Loucy (cell line): ENCODE data around the gene DMPK.

ENCODE experiments used
- H2AFZ ChIP-seq: fragments of 200-600 bp; sonication (generic); 2 replicates; pipeline ENCODE4 v1.6.0; 2016; ENCODE audit warnings: antibody characterized with exemption, mild to moderate bottlenecking, low read length, moderate library complexity
- H3F3A ChIP-seq: fragments of 200-600 bp; 2 replicates; pipeline ENCODE4 v1.6.0; 2016; ENCODE audit warnings: antibody characterized with exemption, low read depth, mild to moderate bottlenecking
- H3K27me3 ChIP-seq: fragments of 200-600 bp; sonication (generic); 2 replicates; pipeline ENCODE4 v1.6.1; 2014; ENCODE audit warnings: low read length, mild to moderate bottlenecking; ENCODE audit not compliant: insufficient read depth, poor library complexity, severe bottlenecking
- H3K36me3 ChIP-seq: fragments of 200-600 bp; sonication (generic); 2 replicates; pipeline ENCODE4 v1.6.1; 2016; ENCODE audit warnings: low read length; ENCODE audit not compliant: insufficient read depth
- H3K4me1 ChIP-seq: fragments of 200-600 bp; sonication (generic); 2 replicates; pipeline ENCODE4 v1.5.1; 2014; ENCODE audit warnings: low read length, mild to moderate bottlenecking; ENCODE audit not compliant: insufficient read depth, poor library complexity, severe bottlenecking
- H3K4me2 ChIP-seq: fragments of 200-600 bp; sonication (generic); 2 replicates; pipeline ENCODE4 v1.6.0; 2014; ENCODE audit warnings: antibody characterized with exemption, low read length, low read depth, mild to moderate bottlenecking; ENCODE audit not compliant: poor library complexity, severe bottlenecking
- H3K4me3 ChIP-seq: fragments of 200-600 bp; sonication (generic); 2 replicates; pipeline ENCODE4 v1.5.1; 2014; ENCODE audit warnings: low read length, mild to moderate bottlenecking, mixed read lengths; ENCODE audit not compliant: poor library complexity, severe bottlenecking
- H3K79me2 ChIP-seq: fragments of 200-600 bp; sonication (generic); 2 replicates; pipeline ENCODE4 v1.6.1; 2014; ENCODE audit warnings: low read length; ENCODE audit not compliant: insufficient read depth
- H3K9ac ChIP-seq: fragments of 200-600 bp; sonication (generic); 2 replicates; pipeline ENCODE4 v1.6.0; 2014; ENCODE audit warnings: mild to moderate bottlenecking, low read depth, low read length, moderate library complexity; ENCODE audit not compliant: poor library complexity, severe bottlenecking
- H3K9me2 ChIP-seq: fragments of 200-600 bp; sonication (generic); replicated peaks from 2 replicates; pipeline ENCODE4 v1.6.1; 2016; ENCODE audit warnings: low read depth, low read length, mixed read lengths
- H3K9me3 ChIP-seq: fragments of 200-600 bp; sonication (generic); 2 replicates; pipeline ENCODE4 v1.6.1; 2014; ENCODE audit warnings: mild to moderate bottlenecking, antibody characterized with exemption, low read length, low read depth; ENCODE audit not compliant: insufficient read depth
- H4K20me1 ChIP-seq: fragments of 200-600 bp; sonication (generic); 2 replicates; pipeline ENCODE4 v1.6.0; 2014; ENCODE audit warnings: antibody characterized with exemption, low read length, mild to moderate bottlenecking; ENCODE audit not compliant: insufficient read depth, poor library complexity, severe bottlenecking
- CTCF ChIP-seq: fragments of 200-600 bp; sonication (generic); conservative IDR thresholded peaks from 2 replicates; pipeline ENCODE4 v1.5.1; 2014; ENCODE audit warnings: mild to moderate bottlenecking, antibody characterized with exemption, low read length
- EZH2phosphoT487 ChIP-seq: fragments of 200-600 bp; IDR thresholded peaks from 2 replicates; pipeline ENCODE4 v1.6.1; 2018; ENCODE audit warnings: antibody characterized with exemption, mild to moderate bottlenecking, moderate library complexity, borderline replicate concordance

Gene DMPK

DNA sequence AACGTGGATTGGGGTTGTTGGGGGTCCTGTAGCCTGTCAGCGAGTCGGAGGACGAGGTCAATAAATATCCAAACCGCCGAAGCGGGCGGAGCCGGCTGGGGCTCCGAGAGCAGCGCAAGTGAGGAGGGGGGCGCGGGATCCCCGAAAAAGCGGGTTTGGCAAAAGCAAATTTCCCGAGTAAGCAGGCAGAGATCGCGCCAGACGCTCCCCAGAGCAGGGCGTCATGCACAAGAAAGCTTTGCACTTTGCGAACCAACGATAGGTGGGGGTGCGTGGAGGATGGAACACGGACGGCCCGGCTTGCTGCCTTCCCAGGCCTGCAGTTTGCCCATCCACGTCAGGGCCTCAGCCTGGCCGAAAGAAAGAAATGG is 12.5 kb downstream of the DMPK start:
- Histone ChIP-seq H3K9me3 (no peaks in the 10 kb centered on the region), H3K36me3 (no peaks in the 10 kb centered on the region), H2AFZ (peak overlapping the region; percentile 71), H3K9me2 (no peaks in the 10 kb centered on the region), H3K4me2 (peak overlapping the region; percentile 98), H3K4me1 (peaks cover 5% of the 10 kb centered on the region), H3K9ac (peak overlapping the region; percentile 79), H3K27me3 (no peaks in the 10 kb centered on the region), H4K20me1 (no peaks in the 10 kb centered on the region), H3K79me2 (peaks cover 9% of the 10 kb centered on the region), H3K4me3 (peak overlapping the region; percentile 85), H3F3A (no peaks in the 10 kb centered on the region)
- TF ChIP-seq EZH2phosphoT487 (no peak), CTCF (no peak)

DNA sequence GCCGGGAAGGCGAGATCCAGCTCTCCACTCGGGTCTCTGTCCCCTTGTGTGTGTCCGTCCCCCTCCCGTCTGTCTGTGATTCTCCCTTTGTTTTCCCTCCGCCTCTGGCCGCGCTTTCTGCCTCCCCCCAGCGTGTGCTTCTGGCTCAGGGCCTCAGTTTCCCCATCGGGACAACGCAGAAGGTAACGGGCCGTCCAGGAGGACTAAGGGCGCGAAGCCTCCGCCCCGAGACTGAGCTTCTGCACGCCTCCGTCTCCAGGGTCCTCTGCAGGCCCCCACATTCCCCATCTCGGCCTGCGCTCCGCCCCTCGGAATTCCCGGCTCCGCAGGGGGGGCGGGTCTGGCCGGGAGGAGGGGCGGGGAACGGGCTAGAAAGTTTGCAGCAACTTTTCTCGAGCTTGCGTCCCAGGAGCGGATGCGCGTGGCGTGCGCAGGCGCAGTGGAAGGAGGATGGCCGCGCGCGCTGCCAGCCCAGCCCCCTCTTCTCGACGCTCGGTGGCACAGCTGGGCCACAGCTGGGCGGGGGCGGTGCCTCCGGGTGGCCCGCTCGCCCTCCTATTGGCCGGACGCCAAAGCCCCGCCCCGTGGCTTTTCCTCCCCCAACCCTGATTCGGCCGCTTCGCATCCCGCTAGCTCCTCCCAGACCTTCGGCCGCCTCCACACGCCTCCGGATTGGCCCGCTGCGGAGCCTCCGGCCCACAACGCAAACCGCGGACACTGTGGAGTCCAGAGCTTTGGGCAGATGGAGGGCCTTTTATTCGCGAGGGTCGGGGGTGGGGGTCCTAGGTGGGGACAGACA is 13.1 kb downstream of the DMPK start, which contains the start of gene SIX5:
Gene SIX5, minus strand, starts transcription at position 269 of the 799 bp plus-strand sequence. CDS start 408 bp downstream, outside the sequence.
- H3K79me2 ChIP-seq: peaks cover 9% of the 10 kb centered on the region
- no peak for TF ChIP-seq EZH2phosphoT487
- no peak for TF ChIP-seq CTCF
- H4K20me1 ChIP-seq: no peaks in the 10 kb centered on the region
- peak within 1 kb of the TSS; percentile 79 for H2AFZ ChIP-seq
- peak within 1 kb of the TSS; percentile 85 for H3K4me3 ChIP-seq
- no peaks in the 10 kb centered on the region for H3F3A ChIP-seq
- H3K9ac ChIP-seq: peak within 1 kb of the TSS; percentile 89
- H3K27me3 ChIP-seq: no peaks in the 10 kb centered on the region
- H3K9me2 ChIP-seq: no peaks in the 10 kb centered on the region
- H3K4me1 ChIP-seq: peaks cover 8% of the 10 kb centered on the region
- peak within 1 kb of the TSS; percentile 98 for H3K4me2 ChIP-seq
- H3K36me3 ChIP-seq: no peaks in the 10 kb centered on the region
- no peaks in the 10 kb centered on the region for H3K9me3 ChIP-seq

- Histone ChIP-seq H2AFZ (peak overlapping the region; percentile 79), H3F3A (no peaks in the 10 kb centered on the region), H4K20me1 (no peaks in the 10 kb centered on the region)
These were observed 13.7 kb downstream of the DMPK start for GRCh38 chr19:45768655-45768983.

More at GRCh38 chr19:45768655-45768983, 13.7 kb downstream of the DMPK start:
- TF ChIP-seq CTCF (no peak), EZH2phosphoT487 (no peak)
- no peaks in the 10 kb centered on the region for H3K9me3 ChIP-seq
- peaks cover 8% of the 10 kb centered on the region for H3K4me1 ChIP-seq
- H3K9me2 ChIP-seq: no peaks in the 10 kb centered on the region
- H3K36me3 ChIP-seq: no peaks in the 10 kb centered on the region
- H3K79me2 ChIP-seq: peaks cover 9% of the 10 kb centered on the region
- peak overlapping the region; percentile 85 for H3K4me3 ChIP-seq
- H3K27me3 ChIP-seq: no peaks in the 10 kb centered on the region
- peak overlapping the region; percentile 89 for H3K9ac ChIP-seq
- peak overlapping the region; percentile 75 for H3K4me2 ChIP-seq
